Colonic mucosa (tissue), 4 donors: ENCODE results near the gene LZTS2. TPM values are rescaled to one million over a fixed set of nuclear protein-coding genes. Genes with fewer than 3 reads are reported as not detected.
A peak's percentile ranks its signal among the peaks of the same experiment; 100 is the strongest.

Source experiments
- DNase-seq: peaks from one replicate; pipeline ENCODE4 v3.0.0-alpha.2; 2020
- H3K27ac ChIP-seq: fragments of 200-600 bp; one replicate; pipeline ENCODE4 v1.8.0; 2021
- H3K27me3 ChIP-seq: fragments of 200-600 bp; one replicate; pipeline ENCODE4 v1.8.0; 2021
- H3K36me3 ChIP-seq: fragments of 200-600 bp; one replicate; pipeline ENCODE4 v1.8.0; 2021
- H3K4me1 ChIP-seq: fragments of 200-600 bp; one replicate; pipeline ENCODE4 v1.8.0; 2021; ENCODE audit warnings: mild to moderate bottlenecking
- H3K4me3 ChIP-seq: fragments of 200-600 bp; one replicate; pipeline ENCODE4 v1.8.0; 2021
- H3K9ac ChIP-seq, 2 donors: one replicate each; pipeline ENCODE4 v1.7.0; 2013; ENCODE audit warnings: control low read depth in 2 of 2, low read depth in 2 of 2, low read length in 2 of 2
- H3K9me3 ChIP-seq: fragments of 200-600 bp; one replicate; pipeline ENCODE4 v1.8.0; 2021
- intact Hi-C: fragments of 100-400 bp; cut with DNase I; formaldehyde crosslinking; loops from one replicate; pipeline ENCODE4 v1.14.1; 2022
- total RNA-seq, 2 donors: library from RNA; stranded (reverse); fragmentation: NEBNext Ultra II Directional in 1 of 2; extraction: Animal tissue kit (Norgen Biotek cat#: 25700) in 1 of 2; gene quantifications; one replicate each; pipeline ENCODE4 v1.2.1, GENCODE V29; 2021
- TF ChIP-seq, protein P1 (sequence below): fragments of 200-600 bp; IDR thresholded peaks from one replicate; pipeline ENCODE4 v1.8.0; 2022; ENCODE audit warnings: antibody characterized with exemption, mild to moderate bottlenecking
- donor health status: healthy.
- donor health status: DM: no; HTN: no; CAD: no.
- donor health status: DM: no; HTN: no; CAD: no.

The LZTS2 gene
- total RNA-seq, 2 donors from 2014 or later = 30.8 to 36.5 TPM

DNA sequence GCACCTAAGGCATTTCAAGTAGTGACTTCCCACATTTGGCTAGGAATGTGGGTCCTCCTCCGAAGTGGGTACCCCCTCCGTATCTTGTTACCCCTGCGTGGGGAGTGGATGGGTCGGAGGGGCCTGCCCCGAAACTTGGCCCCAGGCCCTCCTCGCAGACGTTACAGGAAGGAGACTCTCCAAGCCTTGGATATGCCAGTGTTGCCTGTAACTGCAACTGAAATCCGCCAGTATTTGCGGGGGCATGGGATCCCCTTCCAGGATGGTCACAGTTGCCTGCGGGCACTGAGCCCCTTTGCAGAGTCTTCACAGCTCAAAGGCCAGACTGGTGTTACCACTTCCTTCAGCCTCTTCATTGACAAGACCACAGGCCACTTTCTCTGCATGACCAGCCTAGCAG, 11.4 kb upstream of the LZTS2 start:
- Histone ChIP-seq H3K27me3 (no peaks in the 10 kb centered on the region), H3K9me3 (no peaks in the 10 kb centered on the region), H3K27ac (no peak overlapping the region), H3K36me3 (peaks cover 1% of the 10 kb centered on the region), H3K4me3 (peak overlapping the region; percentile 86), H3K4me1 (peaks cover 6% of the 10 kb centered on the region), H3K9ac (peak overlapping the region in 1 of 2 donors; percentile 85)
- intact Hi-C loops = no loop called here
- TF ChIP-seq, protein P1, sequence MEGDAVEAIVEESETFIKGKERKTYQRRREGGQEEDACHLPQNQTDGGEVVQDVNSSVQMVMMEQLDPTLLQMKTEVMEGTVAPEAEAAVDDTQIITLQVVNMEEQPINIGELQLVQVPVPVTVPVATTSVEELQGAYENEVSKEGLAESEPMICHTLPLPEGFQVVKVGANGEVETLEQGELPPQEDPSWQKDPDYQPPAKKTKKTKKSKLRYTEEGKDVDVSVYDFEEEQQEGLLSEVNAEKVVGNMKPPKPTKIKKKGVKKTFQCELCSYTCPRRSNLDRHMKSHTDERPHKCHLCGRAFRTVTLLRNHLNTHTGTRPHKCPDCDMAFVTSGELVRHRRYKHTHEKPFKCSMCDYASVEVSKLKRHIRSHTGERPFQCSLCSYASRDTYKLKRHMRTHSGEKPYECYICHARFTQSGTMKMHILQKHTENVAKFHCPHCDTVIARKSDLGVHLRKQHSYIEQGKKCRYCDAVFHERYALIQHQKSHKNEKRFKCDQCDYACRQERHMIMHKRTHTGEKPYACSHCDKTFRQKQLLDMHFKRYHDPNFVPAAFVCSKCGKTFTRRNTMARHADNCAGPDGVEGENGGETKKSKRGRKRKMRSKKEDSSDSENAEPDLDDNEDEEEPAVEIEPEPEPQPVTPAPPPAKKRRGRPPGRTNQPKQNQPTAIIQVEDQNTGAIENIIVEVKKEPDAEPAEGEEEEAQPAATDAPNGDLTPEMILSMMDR = no peak
- no peak for DNase-seq

- TF ChIP-seq, protein P1 = no peak
- no peak overlapping the region for H3K27ac ChIP-seq
- H3K27me3 ChIP-seq = no peaks in the 10 kb centered on the region
- no peak for DNase-seq
- H3K36me3 ChIP-seq = peaks cover 4% of the 10 kb centered on the region
- H3K9me3 ChIP-seq = no peaks in the 10 kb centered on the region
- no peak overlapping the region for H3K9ac ChIP-seq
- peaks cover 6% of the 10 kb centered on the region for H3K4me1 ChIP-seq
- intact Hi-C loops = no loop called here
- no peak overlapping the region for H3K4me3 ChIP-seq
Measured at GRCh38 chr10:100989088-100989487, 10.5 kb upstream of the LZTS2 start.

- no peak overlapping the region for H3K9ac ChIP-seq
- H3K9me3 ChIP-seq = no peaks in the 10 kb centered on the region
- peaks cover 11% of the 10 kb centered on the region for H3K4me1 ChIP-seq
- TF ChIP-seq, protein P1 = peak; percentile 55
- no peaks in the 10 kb centered on the region for H3K27me3 ChIP-seq
- H3K4me3 ChIP-seq = no peak overlapping the region
- peaks cover 4% of the 10 kb centered on the region for H3K36me3 ChIP-seq
- H3K27ac ChIP-seq = no peak overlapping the region
- intact Hi-C loops = loop anchor here (2.0 kb wide), 1 partner anchor 17 kb away; no protein-coding TSS in a partner anchor
- DNase-seq = no peak
Measured at GRCh38 chr10:100993986-100994708, 5.5 kb upstream of the LZTS2 start.

- no peak for DNase-seq
- Histone ChIP-seq H3K9ac (peak overlapping the region in 1 of 2 donors; percentile 34), H3K4me1 (peaks cover 13% of the 10 kb centered on the region), H3K4me3 (no peak overlapping the region), H3K9me3 (no peaks in the 10 kb centered on the region), H3K27me3 (no peaks in the 10 kb centered on the region), H3K27ac (no peak overlapping the region), H3K36me3 (peaks cover 4% of the 10 kb centered on the region)
- intact Hi-C loops = loop anchor here (2.0 kb wide), 1 partner anchor 16 kb away; no protein-coding TSS in a partner anchor
- TF ChIP-seq, protein P1 = no peak
Measured at GRCh38 chr10:100995181-100995580, 4.4 kb upstream of the LZTS2 start.

DNA sequence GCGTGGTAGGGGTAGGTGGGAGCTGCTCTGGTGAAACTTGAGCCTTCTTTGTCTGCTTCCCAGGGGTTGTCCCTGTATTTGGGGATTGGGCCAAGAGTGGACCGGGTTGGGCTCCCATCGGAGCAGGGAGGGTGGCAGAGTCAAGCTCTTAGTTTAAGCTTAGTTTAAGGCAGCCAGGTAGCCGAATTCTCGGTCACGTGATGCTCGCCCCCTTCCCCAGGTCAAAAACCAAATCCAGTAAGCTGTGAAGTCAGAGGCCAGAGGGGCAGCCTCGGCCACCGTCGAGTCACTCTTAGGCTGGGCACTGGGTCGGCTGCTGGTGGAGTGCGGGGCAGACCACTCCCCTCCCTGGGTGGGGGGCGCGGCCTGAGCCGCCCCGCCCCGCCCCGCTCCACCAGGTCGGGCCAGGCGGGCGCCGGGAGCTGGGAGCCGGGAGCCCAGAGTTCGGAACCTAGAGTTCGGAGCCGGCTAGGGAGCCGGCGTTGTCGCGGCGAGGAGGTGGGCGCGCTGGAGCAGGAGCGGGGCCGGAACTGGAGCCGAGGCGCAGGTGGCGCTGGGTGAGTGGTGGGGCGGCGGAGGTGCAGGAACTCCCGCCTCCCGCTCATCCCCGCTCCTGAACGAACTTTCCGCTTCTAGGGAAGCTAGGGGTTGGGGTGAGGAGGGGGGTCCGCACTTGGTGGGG, 2.8 kb upstream of the LZTS2 start:
- Histone ChIP-seq H3K27ac (peak overlapping the region; percentile 95), H3K4me3 (peak overlapping the region; percentile 89), H3K36me3 (peaks cover 4% of the 10 kb centered on the region), H3K9ac (peak overlapping the region; percentile 96 to 97), H3K4me1 (peaks cover 18% of the 10 kb centered on the region), H3K9me3 (no peaks in the 10 kb centered on the region), H3K27me3 (no peaks in the 10 kb centered on the region)
- intact Hi-C loops = no loop called here
- DNase-seq = peak; percentile 49
- TF ChIP-seq, protein P1 = no peak
